GM23338 (cell line): ENCODE data around the gene MAOB. TPM values are rescaled to one million over a fixed set of nuclear protein-coding genes. Genes with fewer than 3 reads are reported as not detected.

Experiments
- ATAC-seq: fragments of 200-7000 bp; cut with Tn5 transposase; 3 replicates; pipeline ENCODE4 v1.9.1; 2020
- DNase-seq: peaks from one replicate; pipeline ENCODE4 v3.0.0-alpha.2; 2015; ENCODE audit warnings: low spot score
- H2AFZ ChIP-seq: fragments of 200-600 bp; sonication (generic); 2 replicates; pipeline ENCODE4 v1.8.0; 2016; ENCODE audit warnings: antibody characterized with exemption, mild to moderate bottlenecking, moderate library complexity
- H3F3A ChIP-seq: fragments of 200-600 bp; sonication (generic); replicated peaks from 2 replicates; pipeline ENCODE4 v1.8.0; 2017; ENCODE audit warnings: antibody characterized with exemption, mixed run types, low read depth
- H3K27ac ChIP-seq: fragments of 200-600 bp; sonication (generic); 2 replicates; pipeline ENCODE4 v1.6.1; 2016; ENCODE audit warnings: low read depth
- H3K27me3 ChIP-seq: fragments of 200-600 bp; sonication (generic); 2 replicates; pipeline ENCODE4 v1.8.0; 2016; ENCODE audit warnings: mild to moderate bottlenecking, mixed run types, moderate library complexity; ENCODE audit not compliant: insufficient read depth
- H3K36me3 ChIP-seq: fragments of 200-600 bp; sonication (generic); 2 replicates; pipeline ENCODE4 v1.8.0; 2016; ENCODE audit warnings: mild to moderate bottlenecking; ENCODE audit not compliant: insufficient read depth
- H3K4me1 ChIP-seq: fragments of 200-600 bp; sonication (generic); 2 replicates; pipeline ENCODE4 v1.8.0; 2016; ENCODE audit warnings: mild to moderate bottlenecking, moderate library complexity; ENCODE audit not compliant: insufficient read depth
- H3K4me2 ChIP-seq: fragments of 200-600 bp; sonication (generic); 2 replicates; pipeline ENCODE4 v1.7.1; 2017; ENCODE audit warnings: mixed run types
- H3K4me3 ChIP-seq: fragments of 200-600 bp; sonication (generic); 2 replicates; pipeline ENCODE4 v1.6.1; 2016; ENCODE audit warnings: mixed run types
- H3K79me2 ChIP-seq: fragments of 200-600 bp; sonication (generic); replicated peaks from 2 replicates; pipeline ENCODE4 v1.8.0; 2017; ENCODE audit warnings: mild to moderate bottlenecking; ENCODE audit not compliant: insufficient read depth
- H3K9me2 ChIP-seq: fragments of 200-600 bp; sonication (generic); 2 replicates; pipeline ENCODE4 v1.8.0; 2017; ENCODE audit not compliant: insufficient read depth
- H4K20me1 ChIP-seq: fragments of 200-600 bp; sonication (generic); replicated peaks from 2 replicates; pipeline ENCODE4 v1.8.0; 2017; ENCODE audit warnings: mild to moderate bottlenecking; ENCODE audit not compliant: insufficient read depth
- H3K27ac Mint-ChIP-seq: 2 replicates; pipeline ENCODE4 v1.8.0; 2020; ENCODE audit warnings: inconsistent platforms, mild to moderate bottlenecking, moderate library complexity, mixed read lengths
- H3K27me3 Mint-ChIP-seq: 3 replicates; pipeline ENCODE4 v1.8.0; 2022; ENCODE audit warnings: low read depth, mild to moderate bottlenecking, moderate library complexity, mixed read lengths, inconsistent platforms; ENCODE audit not compliant: insufficient read depth, poor library complexity
- H3K36me3 Mint-ChIP-seq: 3 replicates; pipeline ENCODE4 v1.8.0; 2021; ENCODE audit warnings: low read depth, mild to moderate bottlenecking, inconsistent platforms, moderate library complexity, mixed read lengths
- H3K4me1 Mint-ChIP-seq: 3 replicates; pipeline ENCODE4 v1.8.0; 2020; ENCODE audit warnings: mild to moderate bottlenecking, inconsistent platforms, mixed read lengths
- H3K4me3 Mint-ChIP-seq: 3 replicates; pipeline ENCODE4 v1.8.0; 2021; ENCODE audit warnings: moderate library complexity, mild to moderate bottlenecking, inconsistent platforms, mixed read lengths
- H3K9me3 Mint-ChIP-seq: 3 replicates; pipeline ENCODE4 v1.8.0; 2020; ENCODE audit warnings: moderate library complexity, mild to moderate bottlenecking, inconsistent platforms, mixed read lengths
- CREB1 ChIP-seq: fragments of 250-450 bp; sonication (Bioruptor Pico); IDR thresholded peaks from 2 replicates; pipeline ENCODE4 v1.5.0; 2020; ENCODE audit warnings: low read depth, mild to moderate bottlenecking, moderate library complexity
- EZH2phosphoT487 ChIP-seq: fragments of 200-600 bp; sonication (generic); IDR thresholded peaks from one replicate; pipeline ENCODE4 v1.8.1; 2018; ENCODE audit warnings: antibody characterized with exemption; ENCODE audit not compliant: unreplicated experiment
- JUNB ChIP-seq: IDR thresholded peaks from one replicate; pipeline ENCODE4 v1.6.1; 2016; ENCODE audit warnings: antibody characterized with exemption; ENCODE audit not compliant: unreplicated experiment
- STAT1 ChIP-seq: IDR thresholded peaks from one replicate; pipeline ENCODE4 v1.6.1; 2016; ENCODE audit warnings: antibody characterized with exemption; ENCODE audit not compliant: unreplicated experiment
- ZNF114 ChIP-seq: fragments of 250-450 bp; sonication (Bioruptor Pico); IDR thresholded peaks from 2 replicates; pipeline ENCODE4 v1.5.0; 2020; ENCODE audit warnings: mild to moderate bottlenecking, moderate library complexity
- ZNF331 ChIP-seq: fragments of 250-450 bp; sonication (Bioruptor Pico); IDR thresholded peaks from 2 replicates; pipeline ENCODE4 v1.5.0; 2020; ENCODE audit warnings: low read depth, mild to moderate bottlenecking, moderate library complexity
- polyA plus RNA-seq: library from polyadenylated mRNA; unstranded; fragments of >200 nt; fragmentation: Nextera tagmentation; extraction: Ambion mirVana; gene quantifications from 2 replicates; pipeline ENCODE4 v1.2.1, GENCODE V29; 2016
- total RNA-seq: library from RNA; depleted of rRNA; stranded (reverse); fragments of >200 nt; shearing (Covaris generic); gene quantifications from 2 replicates; pipeline ENCODE4 v1.2.3, GENCODE V29; 2014
- TF ChIP-seq, protein P1 (sequence below), 2 experiments: fragments of 200-600 bp in 1 of 2; sonication (generic) in 1 of 2; conservative IDR thresholded peaks; 2 replicates each; pipeline versions ENCODE4 v1.5.1 to v1.6.1; 2016 to 2017; ENCODE audit warnings: antibody characterized with exemption in 2 of 2, low read depth in 2 of 2, mild to moderate bottlenecking in 2 of 2, moderate library complexity in 1 of 2
- TF ChIP-seq, protein P2 (sequence below): IDR thresholded peaks from one replicate; pipeline ENCODE4 v1.6.1; 2018; ENCODE audit warnings: antibody characterized with exemption; ENCODE audit not compliant: unreplicated experiment

MAOB gene
- total and polyA plus RNA-seq, 2 experiments from 2014 or later: 1.0 to 1.3 TPM

DNA sequence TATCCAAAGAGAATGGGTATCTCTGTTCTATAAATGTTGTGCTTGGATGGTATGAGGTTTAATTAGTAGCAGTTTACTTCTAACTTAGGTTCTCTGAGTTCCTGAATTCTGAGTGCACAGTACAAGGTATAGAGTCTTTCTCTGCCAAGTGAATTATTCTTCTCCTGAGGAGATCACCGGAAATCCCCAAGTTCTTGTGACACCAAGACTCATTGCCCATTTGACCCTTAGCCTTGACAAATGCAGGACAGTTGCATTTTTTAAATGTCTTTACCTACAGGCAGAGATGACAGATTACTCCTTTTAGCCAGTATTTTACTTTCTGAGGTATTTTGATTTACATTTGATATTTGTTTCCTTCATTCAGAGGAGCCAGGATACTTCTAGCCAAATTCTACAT is 153.3 kb downstream of the MAOB start (continued):
- TF ChIP-seq, protein P1, sequence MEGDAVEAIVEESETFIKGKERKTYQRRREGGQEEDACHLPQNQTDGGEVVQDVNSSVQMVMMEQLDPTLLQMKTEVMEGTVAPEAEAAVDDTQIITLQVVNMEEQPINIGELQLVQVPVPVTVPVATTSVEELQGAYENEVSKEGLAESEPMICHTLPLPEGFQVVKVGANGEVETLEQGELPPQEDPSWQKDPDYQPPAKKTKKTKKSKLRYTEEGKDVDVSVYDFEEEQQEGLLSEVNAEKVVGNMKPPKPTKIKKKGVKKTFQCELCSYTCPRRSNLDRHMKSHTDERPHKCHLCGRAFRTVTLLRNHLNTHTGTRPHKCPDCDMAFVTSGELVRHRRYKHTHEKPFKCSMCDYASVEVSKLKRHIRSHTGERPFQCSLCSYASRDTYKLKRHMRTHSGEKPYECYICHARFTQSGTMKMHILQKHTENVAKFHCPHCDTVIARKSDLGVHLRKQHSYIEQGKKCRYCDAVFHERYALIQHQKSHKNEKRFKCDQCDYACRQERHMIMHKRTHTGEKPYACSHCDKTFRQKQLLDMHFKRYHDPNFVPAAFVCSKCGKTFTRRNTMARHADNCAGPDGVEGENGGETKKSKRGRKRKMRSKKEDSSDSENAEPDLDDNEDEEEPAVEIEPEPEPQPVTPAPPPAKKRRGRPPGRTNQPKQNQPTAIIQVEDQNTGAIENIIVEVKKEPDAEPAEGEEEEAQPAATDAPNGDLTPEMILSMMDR (conservative IDR thresholded peaks at IDR 0.05; ENCODE audit: low read depth in 2 of 2): no peak
- TF ChIP-seq ZNF331 (CRISPR knock-in tag) (no peak), CREB1 (CRISPR knock-in tag) (no peak), JUNB (no peak), STAT1 (no peak), ZNF114 (CRISPR knock-in tag) (no peak)
- TF ChIP-seq, protein P2, sequence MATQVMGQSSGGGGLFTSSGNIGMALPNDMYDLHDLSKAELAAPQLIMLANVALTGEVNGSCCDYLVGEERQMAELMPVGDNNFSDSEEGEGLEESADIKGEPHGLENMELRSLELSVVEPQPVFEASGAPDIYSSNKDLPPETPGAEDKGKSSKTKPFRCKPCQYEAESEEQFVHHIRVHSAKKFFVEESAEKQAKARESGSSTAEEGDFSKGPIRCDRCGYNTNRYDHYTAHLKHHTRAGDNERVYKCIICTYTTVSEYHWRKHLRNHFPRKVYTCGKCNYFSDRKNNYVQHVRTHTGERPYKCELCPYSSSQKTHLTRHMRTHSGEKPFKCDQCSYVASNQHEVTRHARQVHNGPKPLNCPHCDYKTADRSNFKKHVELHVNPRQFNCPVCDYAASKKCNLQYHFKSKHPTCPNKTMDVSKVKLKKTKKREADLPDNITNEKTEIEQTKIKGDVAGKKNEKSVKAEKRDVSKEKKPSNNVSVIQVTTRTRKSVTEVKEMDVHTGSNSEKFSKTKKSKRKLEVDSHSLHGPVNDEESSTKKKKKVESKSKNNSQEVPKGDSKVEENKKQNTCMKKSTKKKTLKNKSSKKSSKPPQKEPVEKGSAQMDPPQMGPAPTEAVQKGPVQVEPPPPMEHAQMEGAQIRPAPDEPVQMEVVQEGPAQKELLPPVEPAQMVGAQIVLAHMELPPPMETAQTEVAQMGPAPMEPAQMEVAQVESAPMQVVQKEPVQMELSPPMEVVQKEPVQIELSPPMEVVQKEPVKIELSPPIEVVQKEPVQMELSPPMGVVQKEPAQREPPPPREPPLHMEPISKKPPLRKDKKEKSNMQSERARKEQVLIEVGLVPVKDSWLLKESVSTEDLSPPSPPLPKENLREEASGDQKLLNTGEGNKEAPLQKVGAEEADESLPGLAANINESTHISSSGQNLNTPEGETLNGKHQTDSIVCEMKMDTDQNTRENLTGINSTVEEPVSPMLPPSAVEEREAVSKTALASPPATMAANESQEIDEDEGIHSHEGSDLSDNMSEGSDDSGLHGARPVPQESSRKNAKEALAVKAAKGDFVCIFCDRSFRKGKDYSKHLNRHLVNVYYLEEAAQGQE: no peak

DNA sequence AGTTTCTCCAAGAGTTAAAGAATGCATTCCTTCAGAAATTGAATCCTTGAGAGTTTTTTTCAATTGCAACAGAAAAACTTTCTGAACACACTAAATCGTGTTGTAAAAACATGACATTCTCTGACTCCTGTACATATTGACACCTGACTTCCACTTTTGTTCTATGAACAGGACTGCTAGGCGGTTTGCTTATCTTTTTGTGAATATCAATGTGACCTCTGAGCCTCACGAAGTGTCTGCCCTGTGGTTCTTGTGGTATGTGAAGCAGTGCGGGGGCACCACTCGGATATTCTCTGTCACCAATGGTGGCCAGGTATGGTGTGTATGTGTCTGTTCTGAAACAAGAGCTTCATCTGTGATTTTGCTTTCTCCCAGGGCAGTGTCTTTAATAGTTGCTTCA is 154.2 kb downstream of the MAOB start:
- H3K9me2 ChIP-seq: no peaks in the 10 kb centered on the region
- no peak overlapping the region for H3K27ac Mint-ChIP-seq
- no peaks in the 10 kb centered on the region for H3K36me3 ChIP-seq
- TF ChIP-seq EZH2phosphoT487 (no peak), CREB1 (CRISPR knock-in tag) (no peak)
- TF ChIP-seq, protein P2: no peak
- TF ChIP-seq, protein P1 (conservative IDR thresholded peaks at IDR 0.05; ENCODE audit: low read depth in 2 of 2): no peak

More for the DNA sequence above, 154.2 kb downstream of the MAOB start:
- H3K4me1 ChIP-seq: no peaks in the 10 kb centered on the region
- no peaks in the 10 kb centered on the region for H3F3A ChIP-seq
- no peaks in the 10 kb centered on the region for H3K27me3 ChIP-seq
- no peaks in the 10 kb centered on the region for H3K79me2 ChIP-seq
- Mint-ChIP-seq H3K4me3 (no peak overlapping the region), H3K36me3 (no peaks in the 10 kb centered on the region), H3K4me1 (no peaks in the 10 kb centered on the region), H3K9me3 (peaks cover 2% of the 10 kb centered on the region; the same call in 2 of the 3 replicates), H3K27me3 (no peaks in the 10 kb centered on the region)
- H2AFZ ChIP-seq: no peak overlapping the region
- no peak overlapping the region for H3K4me2 ChIP-seq
- ATAC-seq (no peak), DNase-seq (no peak)
- H3K27ac ChIP-seq: no peak overlapping the region
- H3K4me3 ChIP-seq: no peak overlapping the region
- H4K20me1 ChIP-seq: no peaks in the 10 kb centered on the region
